ENCODE results near the gene MYOG. TPM values are rescaled to one million over a fixed set of nuclear protein-coding genes. Genes with fewer than 3 reads are reported as not detected.

The MYOG gene
- total and polyA plus RNA-seq, 2 experiments from 2014 or later = not detected

DNA sequence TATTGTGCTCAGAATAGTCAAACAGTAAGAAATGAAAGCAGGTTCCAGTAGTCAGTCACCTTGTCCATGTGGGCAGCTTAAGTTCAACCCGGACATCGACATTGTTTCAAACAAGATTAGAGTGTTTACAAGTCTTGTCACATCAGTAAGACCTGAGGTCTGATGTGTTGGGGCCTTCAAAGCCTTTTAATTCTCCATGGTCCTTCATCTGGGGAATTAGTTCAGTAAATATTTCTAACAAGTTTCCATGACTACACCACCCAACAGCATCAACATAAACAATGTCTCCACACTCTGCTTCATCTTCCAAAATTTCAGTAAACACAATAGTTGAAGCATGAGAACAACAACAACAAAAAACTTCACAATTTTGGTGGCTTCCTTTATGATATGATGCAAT lies 26.7 kb upstream of the MYOG start:
- H3K9me2 ChIP-seq (replicated peaks; ENCODE audit: insufficient read depth) = no peaks in the 10 kb centered on the region
- TF ChIP-seq EZH2 (IDR thresholded peaks at IDR 0.05; ENCODE audit: borderline replicate concordance) = no peak
- no peak for TF ChIP-seq EZH2phosphoT487 (IDR thresholded peaks at IDR 0.05; ENCODE audit: low read depth, severe bottlenecking, unreplicated experiment)
- no peak for TF ChIP-seq CTCF (IDR thresholded peaks at IDR 0.05; ENCODE audit: poor library complexity)
- no peaks in the 10 kb centered on the region for H3K79me2 ChIP-seq
- no peaks in the 10 kb centered on the region for H4K20me1 ChIP-seq (ENCODE audit: insufficient read depth, poor library complexity, severe bottlenecking)
- peaks cover 22% of the 10 kb centered on the region for H3K27me3 ChIP-seq
- H3K27ac ChIP-seq = no peak overlapping the region
- no peak for DNase-seq (ENCODE audit: low spot score)
- H3K4me1 ChIP-seq (ENCODE audit: insufficient read depth) = no peaks in the 10 kb centered on the region
- no peak overlapping the region for H2AFZ ChIP-seq
- WGBS (ENCODE audit: low lambda C conversion rate, missing lambda C conversion rate) = 34% methylated on average over 2 of the region's 2 CpGs
- no peaks in the 10 kb centered on the region for H3K9me3 ChIP-seq (ENCODE audit: low read depth)
- no peak overlapping the region for H3K4me3 ChIP-seq
- H3K36me3 ChIP-seq (replicated peaks; ENCODE audit: insufficient read depth, low read depth) = no peaks in the 10 kb centered on the region
- H3K4me2 ChIP-seq = no peak overlapping the region

- H3K27me3 ChIP-seq = peaks cover 22% of the 10 kb centered on the region
- no peak for DNase-seq (ENCODE audit: low spot score)
- no peaks in the 10 kb centered on the region for H4K20me1 ChIP-seq (ENCODE audit: insufficient read depth, poor library complexity, severe bottlenecking)
- H3K9me2 ChIP-seq (replicated peaks; ENCODE audit: insufficient read depth) = no peaks in the 10 kb centered on the region
- no peak overlapping the region for H2AFZ ChIP-seq
- H3K9me3 ChIP-seq (ENCODE audit: low read depth) = no peaks in the 10 kb centered on the region
- no peak overlapping the region for H3K4me2 ChIP-seq
- no peaks in the 10 kb centered on the region for H3K79me2 ChIP-seq
- no peaks in the 10 kb centered on the region for H3K36me3 ChIP-seq (replicated peaks; ENCODE audit: insufficient read depth, low read depth)
- H3K27ac ChIP-seq = no peak overlapping the region
- H3K4me3 ChIP-seq = no peak overlapping the region
- no peaks in the 10 kb centered on the region for H3K4me1 ChIP-seq (ENCODE audit: insufficient read depth)
- TF ChIP-seq EZH2 (IDR thresholded peaks at IDR 0.05; ENCODE audit: borderline replicate concordance) (no peak), CTCF (IDR thresholded peaks at IDR 0.05; ENCODE audit: poor library complexity) (no peak), EZH2phosphoT487 (IDR thresholded peaks at IDR 0.05; ENCODE audit: low read depth, severe bottlenecking, unreplicated experiment) (no peak)
Measured at GRCh38 chr1:203104789-203105390, 19.1 kb upstream of the MYOG start.

DNA sequence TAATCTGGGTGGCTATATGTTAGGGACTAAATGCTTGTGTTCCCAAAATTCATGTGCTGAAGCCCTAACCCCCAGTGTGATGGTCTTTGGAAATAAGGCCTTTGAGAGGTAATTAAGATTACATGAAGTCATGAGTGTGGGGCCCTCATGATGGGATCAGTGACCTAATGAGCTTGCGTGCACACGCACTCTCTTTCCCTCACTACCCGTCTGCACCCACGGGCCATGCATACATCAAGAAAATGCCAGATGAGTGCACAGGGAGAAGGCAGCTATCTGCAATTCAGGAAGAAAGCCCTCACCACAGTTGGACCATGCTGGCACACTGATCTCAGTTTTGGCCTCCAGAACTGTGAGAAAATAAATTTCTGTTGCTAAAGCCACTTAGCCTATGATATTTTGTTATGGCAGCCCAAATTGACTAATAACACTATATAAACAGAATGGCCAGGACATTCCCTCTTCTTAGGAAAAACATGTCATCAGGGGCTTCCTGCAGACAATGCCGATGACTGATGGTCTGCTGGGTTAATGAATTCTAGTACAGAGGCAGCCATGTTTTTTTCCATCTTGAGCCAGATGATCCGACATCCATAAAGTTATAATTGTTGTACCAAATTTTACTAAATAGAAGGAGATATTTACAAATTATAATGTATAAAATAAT lies 18.1 kb upstream of the MYOG start:
- no peak overlapping the region for H3K4me3 ChIP-seq
- TF ChIP-seq CTCF (IDR thresholded peaks at IDR 0.05; ENCODE audit: poor library complexity) (no peak), EZH2 (IDR thresholded peaks at IDR 0.05; ENCODE audit: borderline replicate concordance) (no peak), EZH2phosphoT487 (IDR thresholded peaks at IDR 0.05; ENCODE audit: low read depth, severe bottlenecking, unreplicated experiment) (no peak)
- H3K4me2 ChIP-seq = no peak overlapping the region
- WGBS (ENCODE audit: low lambda C conversion rate, missing lambda C conversion rate) = 95% methylated on average over 6 of the region's 6 CpGs
- no peak overlapping the region for H2AFZ ChIP-seq
- no peaks in the 10 kb centered on the region for H3K4me1 ChIP-seq (ENCODE audit: insufficient read depth)
- H3K27me3 ChIP-seq = peaks cover 14% of the 10 kb centered on the region
- H3K79me2 ChIP-seq = no peaks in the 10 kb centered on the region
- H3K27ac ChIP-seq = no peak overlapping the region
- no peaks in the 10 kb centered on the region for H3K9me2 ChIP-seq (replicated peaks; ENCODE audit: insufficient read depth)
- DNase-seq (ENCODE audit: low spot score) = no peak
- no peaks in the 10 kb centered on the region for H3K36me3 ChIP-seq (replicated peaks; ENCODE audit: insufficient read depth, low read depth)
- H4K20me1 ChIP-seq (ENCODE audit: insufficient read depth, poor library complexity, severe bottlenecking) = no peaks in the 10 kb centered on the region
- no peaks in the 10 kb centered on the region for H3K9me3 ChIP-seq (ENCODE audit: low read depth)
